SK-N-SH (cell line): Measurements from ENCODE around the gene FAM110A. TPM values are rescaled to one million over a fixed set of nuclear protein-coding genes. Genes with fewer than 3 reads are reported as not detected.

Experiments
- CTCF ChIA-PET: fragments of 300-600, 350-600 bp; formaldehyde crosslinking; extraction: SDS; loops from one replicate; lab custom pipeline; 2021; lab: Yijun Ruan, JAX
- POLR2A ChIA-PET: fragments of 350-600 bp; sonication (Branson Sonifier 250); formaldehyde crosslinking; extraction: SDS; loops from one replicate; lab custom pipeline; 2020; ENCODE audit warnings: antibody characterized with exemption, inconsistent platforms; lab: Yijun Ruan, JAX
- DNase-seq: peaks from one replicate; pipeline ENCODE4 v3.0.0; 2012
- H2AFZ ChIP-seq: fragments of 200-600 bp; sonication (generic); 2 replicates; pipeline ENCODE4 v1.8.1; 2016; ENCODE audit warnings: antibody characterized with exemption, mild to moderate bottlenecking, low read depth
- H3F3A ChIP-seq: fragments of 200-600 bp; sonication (generic); replicated peaks from 2 replicates; pipeline ENCODE3; 2016; ENCODE audit warnings: antibody characterized with exemption, mild to moderate bottlenecking; ENCODE audit not compliant: insufficient read depth
- H3K27ac ChIP-seq, 2 experiments: fragments of 200-500 bp in 1 of 2; fragments of 200-600 bp in 1 of 2; sonication (Bioruptor generic) in 1 of 2; sonication (generic), shearing (Covaris generic) in 1 of 2; 2 replicates each; pipeline versions ENCODE4 v1.5.1 to v1.6.1; 2014 to 2016; ENCODE audit warnings: low read depth in 2 of 2, inconsistent platforms in 1 of 2, low read length in 1 of 2, mild to moderate bottlenecking in 1 of 2, mixed read lengths in 1 of 2
- H3K27me3 ChIP-seq: fragments of 200-600 bp; sonication (generic), shearing (Covaris generic); 2 replicates; pipeline ENCODE4 v1.6.1; 2016; ENCODE audit warnings: mixed run types; ENCODE audit not compliant: insufficient read depth
- H3K36me3 ChIP-seq, 2 experiments: fragments of 200-500 bp in 1 of 2; fragments of 200-600 bp in 1 of 2; sonication (Bioruptor generic) in 1 of 2; sonication (generic) in 1 of 2; replicated peaks in 1 of 2; 2 replicates each; pipeline versions ENCODE3 to v1.5.1; 2014 to 2016; ENCODE audit warnings: low read length in 1 of 2, mild to moderate bottlenecking in 1 of 2; ENCODE audit not compliant: insufficient read depth in 2 of 2, control insufficient read depth in 1 of 2
- H3K4me1 ChIP-seq, 2 experiments: fragments of 200-500 bp in 1 of 2; fragments of 200-600 bp in 1 of 2; sonication (Bioruptor generic) in 1 of 2; sonication (generic), shearing (Covaris generic) in 1 of 2; 2 replicates each; pipeline versions ENCODE4 v1.5.1 to v1.6.1; 2014 to 2016; ENCODE audit warnings: low read depth in 1 of 2, low read length in 1 of 2, mixed run types in 1 of 2; ENCODE audit not compliant: insufficient read depth in 2 of 2, control insufficient read depth in 1 of 2
- H3K4me2 ChIP-seq: fragments of 200-600 bp; sonication (generic), shearing (Covaris generic); 2 replicates; pipeline ENCODE4 v1.6.1; 2017; ENCODE audit warnings: mixed run types
- H3K4me3 ChIP-seq, 2 experiments: fragments of 200-500 bp in 1 of 2; fragments of 200-600 bp in 1 of 2; sonication (Bioruptor generic) in 1 of 2; sonication (generic), shearing (Covaris generic) in 1 of 2; 2 replicates each; pipeline versions ENCODE4 v1.5.1 to v1.8.1; 2014 to 2016; ENCODE audit warnings: low read depth in 2 of 2, inconsistent platforms in 1 of 2, low read length in 1 of 2, mild to moderate bottlenecking in 1 of 2, mixed read lengths in 1 of 2, moderate library complexity in 1 of 2
- H3K79me2 ChIP-seq: fragments of 200-600 bp; sonication (generic); 2 replicates; pipeline ENCODE4 v1.8.1; 2017; ENCODE audit warnings: mild to moderate bottlenecking; ENCODE audit not compliant: insufficient read depth
- H3K9ac ChIP-seq: fragments of 200-600 bp; sonication (generic); 2 replicates; pipeline ENCODE4 v1.6.1; 2017; ENCODE audit warnings: mixed run types
- H3K9me2 ChIP-seq: fragments of 200-600 bp; sonication (generic); 2 replicates; pipeline ENCODE4 v1.6.1; 2017; ENCODE audit warnings: mixed run types
- H3K9me3 ChIP-seq: fragments of 200-600 bp; sonication (generic); 2 replicates; pipeline ENCODE4 v1.6.1; 2017; ENCODE audit warnings: mixed run types, mild to moderate bottlenecking, moderate library complexity
- H4K20me1 ChIP-seq: fragments of 200-600 bp; sonication (generic); 2 replicates; pipeline ENCODE4 v1.6.1; 2017; ENCODE audit warnings: mild to moderate bottlenecking, mixed run types; ENCODE audit not compliant: insufficient read depth
- CTCF ChIP-seq: fragments of 200-600 bp; sonication (generic); IDR thresholded peaks from 2 replicates; pipeline ENCODE4 v1.6.1; 2017; ENCODE audit warnings: antibody characterized with exemption, mild to moderate bottlenecking, moderate library complexity
- GATA2 ChIP-seq: sonication (generic); formaldehyde crosslinking; IDR thresholded peaks from 2 replicates; pipeline ENCODE4 v1.5.0; 2020; ENCODE audit warnings: mild to moderate bottlenecking, missing genetic modification reagents
- JUND ChIP-seq: IDR thresholded peaks from 2 replicates; pipeline ENCODE4 v1.4.0; 2012
- MEF2A ChIP-seq: IDR thresholded peaks from 2 replicates; pipeline ENCODE4 v1.4.0; 2012; ENCODE audit warnings: low read depth, borderline replicate concordance
- MXI1 ChIP-seq: IDR thresholded peaks from 2 replicates; pipeline ENCODE4 v1.6.1; 2012; ENCODE audit warnings: mild to moderate bottlenecking, low read depth, low read length, improper control_type of control experiment
- REST ChIP-seq: IDR thresholded peaks from 2 replicates; pipeline ENCODE4 v1.6.1; 2012; ENCODE audit warnings: mild to moderate bottlenecking, low read depth, low read length, moderate library complexity
- RFX5 ChIP-seq: IDR thresholded peaks from 2 replicates; pipeline ENCODE4 v1.6.1; 2012; ENCODE audit warnings: mild to moderate bottlenecking, improper control_type of control experiment, low read length
- RXRA ChIP-seq: IDR thresholded peaks from 2 replicates; pipeline ENCODE4 v1.4.0; 2012; ENCODE audit warnings: low read depth, mild to moderate bottlenecking, borderline replicate concordance
- SMC3 ChIP-seq: IDR thresholded peaks from 2 replicates; pipeline ENCODE4 v1.6.1; 2012; ENCODE audit warnings: low read depth, low read length, improper control_type of control experiment
- TAF1 ChIP-seq: IDR thresholded peaks from 2 replicates; pipeline ENCODE4 v1.6.1; 2012; ENCODE audit warnings: low read depth, mild to moderate bottlenecking, low read length, moderate library complexity, borderline replicate concordance
- TCF12 ChIP-seq: IDR thresholded peaks from 2 replicates; pipeline ENCODE4 v1.4.0; 2012
- USF2 ChIP-seq: fragments of 150-350 bp; IDR thresholded peaks from 2 replicates; pipeline ENCODE4 v1.6.1; 2017; ENCODE audit warnings: antibody characterized with exemption, low read length, low read depth, borderline replicate concordance
- WGBS: methylation state at CpG from one replicate; pipeline ENCODE4 v1.1.6; 2017; ENCODE audit warnings: low lambda C conversion rate; 5-methylcytosine and 5-hydroxymethylcytosine counted together
- polyA plus RNA-seq, 3 experiments: library from polyadenylated mRNA; depleted of rRNA; stranded (reverse); fragments of >200 nt; gene quantifications; 2 replicates each; pipeline ENCODE4 v1.2.3, GENCODE V29; 2012
- TF ChIP-seq, protein P1 (sequence below): IDR thresholded peaks from 2 replicates; pipeline ENCODE4 v1.4.0; 2012; ENCODE audit warnings: low read depth

The FAM110A gene
- polyA plus RNA-seq, 1 of the 3 experiments (the other 2 are of a cell fraction) = 3.8 TPM

GRCh38 chr20:821046-821730 lies 12.3 kb upstream of the FAM110A start:
- 51% methylated on average over 6 of the region's 6 CpGs for WGBS
- Histone ChIP-seq H3K4me2 (no peak overlapping the region), H2AFZ (no peak overlapping the region), H3K4me3 (no peak overlapping the region), H3K9me3 (no peaks in the 10 kb centered on the region), H3K27ac (no peak overlapping the region)
- TF ChIP-seq TCF12 = no peak
- no peak for TF ChIP-seq REST
- no peak for TF ChIP-seq GATA2 (CRISPR knock-in tag)
- TF ChIP-seq, protein P1, sequence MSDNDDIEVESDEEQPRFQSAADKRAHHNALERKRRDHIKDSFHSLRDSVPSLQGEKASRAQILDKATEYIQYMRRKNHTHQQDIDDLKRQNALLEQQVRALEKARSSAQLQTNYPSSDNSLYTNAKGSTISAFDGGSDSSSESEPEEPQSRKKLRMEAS = no peak
- TF ChIP-seq RXRA = no peak
- TF ChIP-seq MXI1 = no peak
- TF ChIP-seq USF2 = no peak
- TF ChIP-seq JUND = no peak
- no peak for TF ChIP-seq CTCF
- TF ChIP-seq RFX5 = no peak
- no peak for TF ChIP-seq MEF2A
- no peak for TF ChIP-seq TAF1
- no peak for TF ChIP-seq SMC3
- TF ChIP-seq, all 33 proteins: peak for 0
- no peaks in the 10 kb centered on the region for H3K79me2 ChIP-seq
- no peaks in the 10 kb centered on the region for H3K9me2 ChIP-seq
- H3K27me3 ChIP-seq = no peaks in the 10 kb centered on the region
- H3K9ac ChIP-seq = no peak overlapping the region
- H3K36me3 ChIP-seq = no peaks in the 10 kb centered on the region
- DNase-seq = no peak
- POLR2A ChIA-PET = no interaction called here
- no peaks in the 10 kb centered on the region for H3K4me1 ChIP-seq
- CTCF ChIA-PET = interaction anchor here (1.5 kb wide), 1 partner anchor 135 kb away, joined by 5 read pairs; no protein-coding TSS in a partner anchor
- H4K20me1 ChIP-seq = no peaks in the 10 kb centered on the region
- no peaks in the 10 kb centered on the region for H3F3A ChIP-seq
